ENCODE data around the gene RPL13A.
"Not testable (repeated sequence)": the region's sequence is repeated elsewhere in the genome, so short reads cannot be mapped to it uniquely, and the experiment has no call there.

Gene RPL13A

DNA sequence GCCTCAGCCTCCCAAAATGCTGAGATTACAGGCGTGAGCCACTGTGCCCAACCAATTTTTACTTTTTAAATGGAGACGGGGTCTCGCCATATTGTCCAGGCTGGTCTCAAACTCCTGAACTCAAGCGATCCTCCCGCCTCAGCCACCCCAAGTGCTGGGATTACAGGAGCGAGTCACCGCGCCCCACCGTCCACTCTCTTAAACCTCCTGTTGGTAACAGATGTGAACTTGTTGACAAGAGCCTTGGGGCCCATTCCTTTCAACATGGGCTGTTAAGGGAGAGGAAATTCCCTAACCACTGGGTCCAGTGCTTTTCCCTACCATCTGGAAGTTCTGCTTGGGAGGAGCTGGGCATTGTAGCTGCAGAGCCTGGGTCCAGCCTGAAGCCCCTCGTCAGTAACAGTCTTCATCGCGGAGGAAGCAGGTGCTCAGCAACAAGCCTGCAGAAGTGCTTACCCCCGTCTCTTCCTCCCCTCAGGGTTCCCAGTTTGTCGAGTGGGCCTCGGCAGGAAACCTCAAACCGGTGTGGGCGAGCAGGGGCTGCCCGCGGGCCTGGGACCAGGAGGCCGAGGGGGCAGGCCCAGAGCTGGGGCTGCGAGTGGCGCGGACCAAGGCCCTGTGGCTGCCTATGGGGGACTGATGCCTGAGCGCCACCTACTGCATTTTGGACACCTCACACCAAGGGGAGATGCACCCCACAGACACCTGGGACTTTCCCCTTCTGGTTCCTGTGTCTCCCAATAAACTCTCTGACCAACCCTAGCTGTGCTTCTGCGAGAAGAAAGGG, 17.4 kb upstream of the RPL13A start:
- peak; percentile 71 to 83 (median 77) for DNase-seq
- Histone ChIP-seq H3K4me3 (ENCODE audit: insufficient read depth, low read depth, low read length, poor library complexity, severe bottlenecking) (no peak overlapping the region), H3K27me3 (replicated peaks; ENCODE audit: control insufficient read depth, insufficient read depth, low read length, poor library complexity, severe bottlenecking) (no peaks in the 10 kb centered on the region), H3K27ac (ENCODE audit: insufficient read depth, low read length, poor library complexity, severe bottlenecking) (peak overlapping the region; percentile 93), H3K9me3 (ENCODE audit: control insufficient read depth, low read length) (no peaks in the 10 kb centered on the region), H3K4me1 (ENCODE audit: control insufficient read depth, insufficient read depth, low read length, poor library complexity, severe bottlenecking) (peaks cover 55% of the 10 kb centered on the region), H3K36me3 (ENCODE audit: control insufficient read depth, insufficient read depth, low read length) (peaks cover 14% of the 10 kb centered on the region)

DNA sequence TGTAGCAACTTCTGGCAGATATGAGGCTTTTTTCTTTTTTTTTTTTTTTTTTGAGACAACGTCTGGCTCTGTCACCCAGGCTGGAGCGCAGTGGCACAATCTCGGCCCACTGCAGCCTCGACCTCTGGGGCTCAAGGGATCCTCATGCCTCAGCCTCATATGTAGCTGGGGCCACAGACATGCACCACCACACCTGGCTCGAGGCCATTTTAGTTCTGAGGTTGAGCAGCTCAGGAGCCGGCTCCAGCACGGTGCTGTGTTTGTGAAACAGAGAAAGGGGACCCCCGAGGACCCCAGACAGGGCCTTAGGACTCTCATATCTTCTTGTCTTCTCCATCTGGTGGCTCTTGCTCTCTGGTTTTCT, 16.8 kb upstream of the RPL13A start:
- DNase-seq = no peak
- peaks cover 59% of the 10 kb centered on the region for H3K4me1 ChIP-seq (ENCODE audit: control insufficient read depth, insufficient read depth, low read length, poor library complexity, severe bottlenecking)
- H3K36me3 ChIP-seq (ENCODE audit: control insufficient read depth, insufficient read depth, low read length) = peaks cover 8% of the 10 kb centered on the region
- H3K27ac ChIP-seq (ENCODE audit: insufficient read depth, low read length, poor library complexity, severe bottlenecking) = peak overlapping the region; percentile 93
- no peaks in the 10 kb centered on the region for H3K9me3 ChIP-seq (ENCODE audit: control insufficient read depth, low read length)
- H3K4me3 ChIP-seq (ENCODE audit: insufficient read depth, low read depth, low read length, poor library complexity, severe bottlenecking) = no peak overlapping the region
- no peaks in the 10 kb centered on the region for H3K27me3 ChIP-seq (replicated peaks; ENCODE audit: control insufficient read depth, insufficient read depth, low read length, poor library complexity, severe bottlenecking)

DNA sequence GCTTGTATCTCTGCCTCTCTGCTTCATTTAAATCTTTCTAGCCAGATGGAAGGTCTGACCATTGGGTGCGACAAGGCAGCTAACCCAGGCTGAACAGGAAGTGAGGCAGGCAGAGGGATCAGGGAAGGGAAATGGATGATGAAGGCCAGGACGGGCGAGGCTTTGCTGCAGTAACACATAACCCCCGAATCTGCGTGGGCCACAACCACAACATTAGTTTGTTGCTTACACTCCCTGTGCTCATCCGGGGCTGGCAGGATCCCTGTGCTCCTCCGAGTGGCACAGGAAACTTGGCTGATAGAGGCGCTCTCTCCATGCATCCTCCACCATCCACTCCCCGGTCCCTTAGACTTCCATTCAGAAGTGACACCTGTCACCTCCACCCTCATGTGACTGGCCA, 14.5 kb upstream of the RPL13A start:
- Histone ChIP-seq H3K27ac (ENCODE audit: insufficient read depth, low read length, poor library complexity, severe bottlenecking) (peak overlapping the region; percentile 98), H3K36me3 (ENCODE audit: control insufficient read depth, insufficient read depth, low read length) (peaks cover 11% of the 10 kb centered on the region), H3K27me3 (replicated peaks; ENCODE audit: control insufficient read depth, insufficient read depth, low read length, poor library complexity, severe bottlenecking) (no peaks in the 10 kb centered on the region), H3K9me3 (ENCODE audit: control insufficient read depth, low read length) (no peaks in the 10 kb centered on the region), H3K4me1 (ENCODE audit: control insufficient read depth, insufficient read depth, low read length, poor library complexity, severe bottlenecking) (peaks cover 63% of the 10 kb centered on the region), H3K4me3 (ENCODE audit: insufficient read depth, low read depth, low read length, poor library complexity, severe bottlenecking) (no peak overlapping the region)
- DNase-seq = no peak

DNA sequence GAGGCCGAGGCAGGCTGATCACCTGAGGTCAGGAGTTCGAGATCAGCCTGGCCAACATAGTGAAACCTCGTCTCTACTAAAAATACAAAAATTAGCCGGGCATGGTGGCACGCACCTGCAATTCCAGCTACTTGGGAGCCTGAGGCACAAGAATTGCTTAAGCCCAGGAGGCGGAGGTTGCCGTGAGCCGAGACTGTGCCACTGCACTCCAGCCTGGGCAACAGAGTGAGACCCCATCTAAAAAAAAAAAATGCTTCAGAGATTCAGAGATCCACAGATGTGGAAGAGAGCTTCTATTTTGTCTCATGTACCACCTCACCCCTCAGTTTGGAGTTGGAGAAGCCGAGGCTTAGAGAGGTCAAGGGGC, 13.9 kb upstream of the RPL13A start:
- DNase-seq; H3K9me3 ChIP-seq (ENCODE audit: control insufficient read depth, low read length); H3K27me3 ChIP-seq (replicated peaks; ENCODE audit: control insufficient read depth, insufficient read depth, low read length, poor library complexity, severe bottlenecking): not testable (repeated sequence)
- Histone ChIP-seq H3K4me3 (ENCODE audit: insufficient read depth, low read depth, low read length, poor library complexity, severe bottlenecking) (peak overlapping the region; percentile 93), H3K36me3 (ENCODE audit: control insufficient read depth, insufficient read depth, low read length) (peaks cover 11% of the 10 kb centered on the region), H3K4me1 (ENCODE audit: control insufficient read depth, insufficient read depth, low read length, poor library complexity, severe bottlenecking) (peaks cover 57% of the 10 kb centered on the region), H3K27ac (ENCODE audit: insufficient read depth, low read length, poor library complexity, severe bottlenecking) (peak overlapping the region; percentile 98)

DNA sequence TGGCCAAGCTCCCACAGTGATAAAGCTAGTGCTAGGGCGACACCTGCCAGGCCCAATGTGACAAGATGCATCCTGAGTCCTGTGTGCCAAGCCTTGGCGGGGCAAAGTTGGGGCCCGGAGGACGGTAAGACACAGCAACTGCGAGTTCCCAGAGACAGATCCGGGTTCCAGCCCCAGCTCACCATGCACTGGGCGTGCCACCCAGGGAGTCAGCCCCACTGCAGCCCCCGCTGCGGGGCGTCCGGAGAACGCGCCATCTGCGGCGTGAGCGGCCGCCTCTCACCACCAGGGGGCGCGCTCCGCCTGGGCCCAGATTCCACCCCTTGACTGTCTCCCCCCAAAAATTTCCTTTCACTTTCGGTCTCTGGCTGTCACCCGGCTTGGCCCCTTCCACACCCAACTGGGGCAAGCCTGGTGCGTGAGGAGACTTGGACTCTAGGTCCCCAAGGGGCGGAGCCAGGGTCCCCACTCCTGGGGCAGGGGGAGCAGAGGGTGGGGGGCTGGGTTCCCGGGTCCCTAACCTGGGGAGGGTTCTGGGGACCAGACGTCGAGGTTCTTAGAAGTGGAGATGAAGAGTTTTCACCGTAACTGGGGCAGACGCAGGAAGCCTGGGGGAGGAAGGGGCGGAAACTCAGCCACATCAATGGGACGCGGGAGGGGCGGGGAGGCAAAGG, 13.4 kb upstream of the RPL13A start, which contains the start of gene FLT3LG:
FLT3LG (plus strand) TSS at position 348 of the 674 bp plus-strand sequence. CDS start 425 bp downstream, outside the sequence.
- peaks cover 15% of the 10 kb centered on the region for H3K36me3 ChIP-seq (ENCODE audit: control insufficient read depth, insufficient read depth, low read length)
- H3K27me3 ChIP-seq (replicated peaks; ENCODE audit: control insufficient read depth, insufficient read depth, low read length, poor library complexity, severe bottlenecking) = no peaks in the 10 kb centered on the region
- H3K27ac ChIP-seq (ENCODE audit: insufficient read depth, low read length, poor library complexity, severe bottlenecking) = peak within 1 kb of the TSS; percentile 98
- H3K9me3 ChIP-seq (ENCODE audit: control insufficient read depth, low read length) = no peaks in the 10 kb centered on the region
- peak; percentile 88 to 91 (median 90) for DNase-seq
- peaks cover 53% of the 10 kb centered on the region for H3K4me1 ChIP-seq (ENCODE audit: control insufficient read depth, insufficient read depth, low read length, poor library complexity, severe bottlenecking)
- H3K4me3 ChIP-seq (ENCODE audit: insufficient read depth, low read depth, low read length, poor library complexity, severe bottlenecking) = peak within 1 kb of the TSS; percentile 93

DNA sequence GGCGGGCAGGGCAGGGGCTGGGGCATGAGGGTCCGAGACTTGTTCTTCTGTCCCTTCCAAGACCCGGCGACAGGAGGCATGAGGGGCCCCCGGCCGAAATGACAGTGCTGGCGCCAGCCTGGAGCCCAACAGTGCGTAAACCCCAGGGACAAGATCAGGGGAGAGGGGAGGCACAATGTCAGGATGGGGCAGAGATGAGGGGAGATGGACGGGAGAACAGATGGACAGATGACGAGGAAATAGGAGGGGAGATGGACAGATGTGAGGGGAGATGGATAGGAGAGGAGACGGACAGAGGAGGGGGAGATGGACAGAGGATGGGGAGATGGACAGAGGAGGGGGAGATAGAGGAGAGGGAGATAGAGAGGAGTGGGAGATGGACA, 12.9 kb upstream of the RPL13A start:
- Histone ChIP-seq H3K4me3 (ENCODE audit: insufficient read depth, low read depth, low read length, poor library complexity, severe bottlenecking) (peak overlapping the region; percentile 93), H3K27me3 (replicated peaks; ENCODE audit: control insufficient read depth, insufficient read depth, low read length, poor library complexity, severe bottlenecking) (no peaks in the 10 kb centered on the region), H3K36me3 (ENCODE audit: control insufficient read depth, insufficient read depth, low read length) (peaks cover 16% of the 10 kb centered on the region), H3K27ac (ENCODE audit: insufficient read depth, low read length, poor library complexity, severe bottlenecking) (peak overlapping the region; percentile 98), H3K4me1 (ENCODE audit: control insufficient read depth, insufficient read depth, low read length, poor library complexity, severe bottlenecking) (peaks cover 51% of the 10 kb centered on the region), H3K9me3 (ENCODE audit: control insufficient read depth, low read length) (no peaks in the 10 kb centered on the region)
- DNase-seq = no peak

DNA sequence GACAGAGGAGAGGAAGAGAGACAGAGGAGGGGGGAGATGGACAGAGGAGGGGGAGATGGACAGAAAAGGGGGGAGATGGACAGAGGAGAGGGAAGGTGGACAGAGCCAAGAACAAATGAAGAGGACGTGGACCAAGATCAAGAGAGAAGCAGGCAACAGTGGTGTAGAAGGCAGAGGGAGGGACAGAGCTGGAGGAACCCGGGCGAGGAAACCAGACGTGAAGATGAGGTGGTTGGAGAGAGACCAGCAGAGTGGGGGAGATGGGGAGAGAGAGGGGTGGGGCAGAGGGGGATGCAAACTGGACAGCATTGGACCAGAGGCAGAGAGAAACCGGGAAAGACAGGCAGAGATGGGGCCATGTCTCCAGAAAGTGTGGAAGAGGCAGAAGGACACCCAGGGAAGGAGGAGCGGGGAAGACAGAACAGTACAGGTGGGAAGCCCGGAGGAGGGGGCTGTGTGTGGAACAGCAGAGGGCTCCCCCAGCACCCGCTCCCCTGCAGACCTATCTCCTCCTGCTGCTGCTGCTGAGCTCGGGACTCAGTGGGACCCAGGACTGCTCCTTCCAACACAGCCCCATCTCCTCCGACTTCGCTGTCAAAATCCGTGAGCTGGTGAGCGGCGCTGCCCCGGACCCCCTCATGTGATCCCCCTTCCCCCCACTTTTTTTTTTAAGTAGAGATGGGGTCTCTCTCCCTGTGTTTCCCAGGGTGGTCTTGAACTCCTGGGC, 12.1 kb upstream of the RPL13A start:
- Histone ChIP-seq H3K9me3 (ENCODE audit: control insufficient read depth, low read length) (no peaks in the 10 kb centered on the region), H3K4me3 (ENCODE audit: insufficient read depth, low read depth, low read length, poor library complexity, severe bottlenecking) (peak overlapping the region; percentile 93), H3K27ac (ENCODE audit: insufficient read depth, low read length, poor library complexity, severe bottlenecking) (peak overlapping the region; percentile 98), H3K36me3 (ENCODE audit: control insufficient read depth, insufficient read depth, low read length) (peaks cover 24% of the 10 kb centered on the region), H3K27me3 (replicated peaks; ENCODE audit: control insufficient read depth, insufficient read depth, low read length, poor library complexity, severe bottlenecking) (no peaks in the 10 kb centered on the region), H3K4me1 (ENCODE audit: control insufficient read depth, insufficient read depth, low read length, poor library complexity, severe bottlenecking) (peaks cover 47% of the 10 kb centered on the region)
- DNase-seq = no peak

DNA sequence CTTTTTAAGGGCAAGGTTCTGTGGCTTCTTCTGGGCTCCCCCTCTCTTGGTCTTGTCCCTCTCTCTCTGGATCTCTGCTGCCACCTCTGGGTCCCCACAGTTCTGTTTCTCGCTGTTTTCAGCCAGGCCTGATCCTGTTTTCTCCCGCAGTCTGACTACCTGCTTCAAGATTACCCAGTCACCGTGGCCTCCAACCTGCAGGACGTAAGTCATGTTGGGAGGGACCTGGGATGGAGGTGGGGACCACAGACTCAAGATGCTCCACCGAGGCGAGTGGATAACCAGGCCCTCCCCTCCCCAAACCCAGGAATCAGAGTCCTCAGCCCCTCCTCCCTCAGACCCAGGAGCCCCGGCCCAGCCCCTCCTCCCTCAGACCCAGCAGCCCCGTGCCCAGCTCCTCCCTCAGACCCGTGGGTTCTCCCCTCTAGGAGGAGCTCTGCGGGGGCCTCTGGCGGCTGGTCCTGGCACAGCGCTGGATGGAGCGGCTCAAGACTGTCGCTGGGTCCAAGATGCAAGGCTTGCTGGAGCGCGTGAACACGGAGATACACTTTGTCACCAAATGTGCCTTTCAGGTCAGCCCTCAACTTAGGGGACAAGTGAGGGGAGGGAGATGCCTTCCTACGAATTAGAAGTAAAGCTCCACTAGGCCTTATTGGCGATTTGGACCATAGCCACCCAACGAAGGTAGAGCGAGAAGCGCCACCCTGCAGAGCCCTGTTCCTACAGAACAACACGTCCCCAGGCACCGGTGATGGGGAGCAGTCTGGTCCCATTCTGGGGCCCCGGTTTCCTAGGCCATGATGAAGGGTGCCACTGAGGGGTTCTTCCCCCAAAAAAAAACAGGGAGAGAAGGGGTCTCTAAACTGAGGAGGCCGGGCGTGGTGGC, 11.2 kb upstream of the RPL13A start:
- Histone ChIP-seq H3K9me3 (ENCODE audit: control insufficient read depth, low read length) (no peaks in the 10 kb centered on the region), H3K27ac (ENCODE audit: insufficient read depth, low read length, poor library complexity, severe bottlenecking) (peak overlapping the region; percentile 98), H3K4me3 (ENCODE audit: insufficient read depth, low read depth, low read length, poor library complexity, severe bottlenecking) (peak overlapping the region; percentile 93), H3K27me3 (replicated peaks; ENCODE audit: control insufficient read depth, insufficient read depth, low read length, poor library complexity, severe bottlenecking) (no peaks in the 10 kb centered on the region), H3K36me3 (ENCODE audit: control insufficient read depth, insufficient read depth, low read length) (peaks cover 31% of the 10 kb centered on the region), H3K4me1 (ENCODE audit: control insufficient read depth, insufficient read depth, low read length, poor library complexity, severe bottlenecking) (peaks cover 43% of the 10 kb centered on the region)
- DNase-seq = peak; percentile 39 to 55 (median 55)

DNA sequence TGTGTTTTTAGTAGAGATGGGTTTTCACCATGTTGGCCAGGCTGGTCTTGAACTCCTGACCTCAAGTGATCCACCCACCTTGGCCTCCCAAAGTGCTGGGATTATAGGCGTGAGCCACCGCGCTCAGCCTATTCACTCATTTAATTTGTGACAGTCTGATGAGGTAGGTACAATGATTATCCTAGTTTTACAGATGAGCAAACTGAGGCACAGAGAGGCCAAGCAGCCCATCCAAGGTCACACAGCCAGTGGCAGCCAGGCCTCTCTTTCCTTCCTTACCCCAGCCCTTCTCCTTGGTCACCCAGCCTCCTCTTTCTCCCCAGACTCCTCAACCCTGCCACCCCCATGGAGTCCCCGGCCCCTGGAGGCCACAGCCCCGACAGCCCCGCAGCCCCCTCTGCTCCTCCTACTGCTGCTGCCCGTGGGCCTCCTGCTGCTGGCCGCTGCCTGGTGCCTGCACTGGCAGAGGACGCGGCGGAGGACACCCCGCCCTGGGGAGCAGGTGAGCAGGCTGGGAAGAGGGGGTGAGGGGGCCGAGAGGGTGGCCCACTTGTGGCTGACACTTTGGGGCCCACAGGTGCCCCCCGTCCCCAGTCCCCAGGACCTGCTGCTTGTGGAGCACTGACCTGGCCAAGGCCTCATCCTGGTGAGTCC, 7.3 kb upstream of the RPL13A start:
- no peak overlapping the region for H3K4me3 ChIP-seq (ENCODE audit: insufficient read depth, low read depth, low read length, poor library complexity, severe bottlenecking)
- peaks cover 25% of the 10 kb centered on the region for H3K4me1 ChIP-seq (ENCODE audit: control insufficient read depth, insufficient read depth, low read length, poor library complexity, severe bottlenecking)
- no peak for DNase-seq
- no peaks in the 10 kb centered on the region for H3K9me3 ChIP-seq (ENCODE audit: control insufficient read depth, low read length)
- H3K27ac ChIP-seq (ENCODE audit: insufficient read depth, low read length, poor library complexity, severe bottlenecking) = no peak overlapping the region
- H3K27me3 ChIP-seq (replicated peaks; ENCODE audit: control insufficient read depth, insufficient read depth, low read length, poor library complexity, severe bottlenecking) = no peaks in the 10 kb centered on the region
- H3K36me3 ChIP-seq (ENCODE audit: control insufficient read depth, insufficient read depth, low read length) = peaks cover 54% of the 10 kb centered on the region
